ENCODE data around the gene GRIN2C.

The GRIN2C gene

GRCh38 chr17:74818291-74818938 is 41.3 kb downstream of the GRIN2C start:
- no peak for DNase-seq

GRCh38 chr17:74816905-74817620 is 42.6 kb downstream of the GRIN2C start:
- DNase-seq = no peak

GRCh38 chr17:74815550-74816370 is 43.9 kb downstream of the GRIN2C start:
- no peak for DNase-seq

- DNase-seq = no peak
These were observed 44.6 kb downstream of the GRIN2C start for GRCh38 chr17:74815067-74815466.

GRCh38 chr17:74814453-74814852 is 45.2 kb downstream of the GRIN2C start:
- no peak for DNase-seq

GRCh38 chr17:74812109-74813009 is 47.3 kb downstream of the GRIN2C start:
- DNase-seq = no peak

GRCh38 chr17:74810699-74811485 is 48.8 kb downstream of the GRIN2C start:
- no peak for DNase-seq

GRCh38 chr17:74808714-74809430 is 50.8 kb downstream of the GRIN2C start:
- DNase-seq = no peak

- no peak for DNase-seq
These were observed 51.8 kb downstream of the GRIN2C start for GRCh38 chr17:74807925-74808324.

- DNase-seq = no peak
These were observed 52.2 kb downstream of the GRIN2C start for GRCh38 chr17:74807441-74807840.

GRCh38 chr17:74806334-74806733 is 53.4 kb downstream of the GRIN2C start:
- DNase-seq = no peak

GRCh38 chr17:74805591-74805991 is 54.1 kb downstream of the GRIN2C start:
- DNase-seq = no peak

GRCh38 chr17:74804683-74805082 is 55.0 kb downstream of the GRIN2C start:
- DNase-seq = no peak

GRCh38 chr17:74803971-74804370 is 55.7 kb downstream of the GRIN2C start:
- no peak for DNase-seq

GRCh38 chr17:74803388-74803930 is 56.2 kb downstream of the GRIN2C start:
- no peak for DNase-seq

GRCh38 chr17:74801896-74802295 is 57.8 kb downstream of the GRIN2C start:
- DNase-seq = no peak

- no peak for DNase-seq
These were observed 59.2 kb downstream of the GRIN2C start for GRCh38 chr17:74800531-74800930.

GRCh38 chr17:74799097-74799496 is 60.6 kb downstream of the GRIN2C start:
- no peak for DNase-seq

GRCh38 chr17:74798239-74798707 is 61.4 kb downstream of the GRIN2C start:
- peak; percentile 24 for DNase-seq

- no peak for DNase-seq
These were observed 61.9 kb downstream of the GRIN2C start for GRCh38 chr17:74797824-74798223.

GRCh38 chr17:74796866-74797265 is 62.8 kb downstream of the GRIN2C start:
- no peak for DNase-seq

All from kidney glomerular epithelial cell (primary cell).